Stimulated activated CD8-positive, alpha-beta memory T cell treated with anti-CD3 and anti-CD28 coated beads, Interleukin-7, amount 100 ng/mL, for 4 hours (primary cell): Measurements from ENCODE around the gene SLC25A23.
"Not testable (repeated sequence)": the region's sequence is repeated elsewhere in the genome, so short reads cannot be mapped to it uniquely, and the experiment has no call there.

Experiments
- DNase-seq, 2 donors: peaks; one replicate each; pipeline ENCODE4 v3.0.0-alpha.2; 2020; ENCODE audit warnings: low read depth in 2 of 2

The SLC25A23 gene

GRCh38 chr19:6457958-6458694, 1.5 kb downstream of the SLC25A23 start:
- DNase-seq: no peak

DNA sequence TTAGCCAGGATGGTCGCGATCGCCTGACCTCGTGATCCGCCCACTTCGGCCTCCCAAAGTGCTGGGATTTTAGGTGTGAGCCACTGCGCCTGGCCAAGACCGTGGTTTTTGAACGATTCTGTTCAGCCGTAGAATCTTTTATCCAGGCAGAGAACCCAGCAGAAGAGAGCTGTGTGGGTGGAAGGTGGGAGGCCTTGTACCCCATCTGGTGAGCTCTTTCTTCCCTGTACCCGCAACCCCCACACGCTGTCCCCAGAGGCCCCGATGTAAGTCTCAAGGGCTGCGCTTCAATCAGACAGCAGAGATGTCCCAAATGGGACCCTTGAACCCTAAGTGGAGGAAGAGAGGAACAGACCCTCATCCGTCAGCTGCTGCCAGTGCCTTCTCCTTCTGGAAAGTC, 3.7 kb downstream of the SLC25A23 start:
- no peak for DNase-seq

DNA sequence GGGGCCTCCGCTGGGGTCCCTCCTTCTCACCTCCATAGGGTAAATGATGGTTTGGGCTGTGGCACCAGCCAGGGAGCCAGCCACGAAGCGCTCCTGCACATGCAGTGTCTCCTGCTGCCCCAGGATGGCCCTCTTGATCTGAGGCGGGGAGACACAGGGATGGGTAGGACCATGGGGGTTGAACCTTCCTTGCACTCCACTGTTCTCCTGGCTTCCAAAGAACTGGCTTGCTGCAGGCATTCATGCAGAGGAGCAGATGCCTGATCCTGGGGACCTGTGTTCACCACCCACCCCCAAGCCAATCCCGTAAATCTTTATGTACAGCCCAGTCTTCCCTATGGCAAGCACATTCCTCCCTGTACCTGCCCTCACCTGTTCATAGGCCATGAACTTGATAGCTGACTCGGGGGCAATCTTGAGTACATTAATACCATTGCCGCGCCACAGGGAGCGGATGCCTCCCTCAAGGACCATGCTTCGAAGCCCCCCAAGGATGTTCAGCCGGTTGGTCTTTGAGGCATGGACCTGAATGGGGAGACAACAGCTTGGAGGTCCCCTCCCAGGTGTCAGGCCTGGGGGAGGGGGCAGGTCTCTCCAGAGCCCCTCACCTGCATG, 5.5 kb downstream of the SLC25A23 start:
- DNase-seq: no peak

GRCh38 chr19:6452899-6453298, 6.7 kb downstream of the SLC25A23 start:
- no peak for DNase-seq

DNA sequence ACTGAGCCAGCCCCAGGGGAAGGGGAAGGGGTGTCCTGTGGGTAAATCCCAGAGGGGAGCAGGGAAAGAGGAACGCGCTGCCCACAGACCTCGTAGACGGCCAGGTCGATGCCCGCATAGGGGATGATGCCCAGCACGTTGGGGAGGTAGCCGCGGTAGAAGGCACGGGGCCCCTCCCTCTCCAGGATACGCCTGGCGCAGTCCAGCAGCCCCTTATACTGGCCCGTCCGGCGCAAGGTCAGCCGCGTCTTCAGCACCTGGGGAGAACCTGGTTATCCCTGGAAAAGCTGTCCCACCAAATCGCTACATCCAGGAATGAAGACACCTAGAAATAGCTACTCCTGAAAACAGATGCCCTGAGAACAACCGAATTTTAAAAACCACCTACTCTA, 7.4 kb downstream of the SLC25A23 start:
- no peak for DNase-seq

DNA sequence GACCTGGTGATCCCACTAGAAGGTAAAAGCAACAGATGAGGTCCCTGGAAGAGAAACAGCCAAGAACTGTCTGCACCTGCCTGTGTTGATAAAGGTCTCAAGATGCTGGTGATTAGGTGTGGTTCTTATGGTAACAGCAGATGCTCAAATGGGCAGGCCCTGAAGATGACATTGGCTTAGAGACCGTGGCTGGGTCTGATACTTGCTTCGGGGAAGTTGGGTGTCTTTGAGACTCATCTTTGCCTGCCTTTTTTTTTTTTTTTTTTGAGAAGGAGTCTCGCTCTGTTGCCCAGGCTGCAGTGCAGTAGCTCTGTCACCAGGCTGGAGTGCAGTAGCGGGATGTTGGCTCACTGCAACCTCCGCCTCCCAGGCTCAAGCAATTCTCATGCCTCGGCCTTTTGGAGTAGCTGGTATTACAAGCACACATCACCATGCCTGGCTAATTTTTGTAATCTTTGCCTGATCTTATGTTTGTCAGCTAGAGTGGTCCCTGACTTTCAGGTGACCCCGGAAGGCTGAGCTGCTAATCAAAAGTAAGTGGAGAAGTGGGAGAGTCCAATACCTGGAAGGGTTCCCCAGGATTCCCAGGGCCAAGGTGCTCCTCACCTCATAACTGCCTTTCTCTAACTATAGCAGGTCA, 7.9 kb downstream of the SLC25A23 start:
- no peak for DNase-seq

DNA sequence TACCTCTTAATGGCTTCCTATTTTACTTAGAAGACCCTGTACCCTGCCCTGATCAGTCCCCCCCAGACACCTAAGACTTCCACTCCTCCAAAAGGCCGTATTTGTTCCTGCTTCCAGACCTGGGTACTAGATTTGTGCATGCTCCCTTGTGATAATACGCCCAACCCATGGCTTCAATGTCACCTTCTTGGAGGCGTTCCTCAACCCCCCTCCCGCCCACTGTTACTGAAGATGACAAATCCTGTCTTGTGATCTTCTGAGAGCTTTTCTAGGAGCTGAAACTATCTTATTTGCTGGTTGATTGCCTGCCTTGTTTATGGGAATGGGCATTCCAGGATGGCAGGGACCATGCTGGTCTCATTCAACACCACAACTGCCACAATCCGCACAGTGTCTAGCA, 9.4 kb downstream of the SLC25A23 start:
- no peak for DNase-seq

DNA sequence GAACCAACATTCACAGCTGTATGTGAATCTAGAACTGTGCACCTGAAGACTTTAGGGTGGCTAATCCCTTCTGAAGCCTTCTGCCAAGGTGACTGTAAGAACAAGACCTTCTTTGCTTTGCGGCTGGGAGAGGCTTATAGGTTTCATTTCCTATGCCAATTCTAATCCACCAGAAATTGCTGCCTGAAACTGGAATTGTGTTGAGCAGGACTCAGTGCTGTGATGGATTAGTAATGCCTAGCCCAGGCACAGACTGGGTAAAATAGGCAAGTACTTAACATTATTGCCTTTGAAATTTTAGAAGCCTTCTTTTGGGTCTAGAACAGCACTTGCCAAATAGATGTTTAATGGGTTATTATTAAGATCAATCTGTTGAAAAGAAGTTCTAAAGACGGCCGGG, 11.5 kb downstream of the SLC25A23 start:
- DNase-seq: no peak

- DNase-seq: no peak
Observed at GRCh38 chr19:6446452-6446851, 13.1 kb downstream of the SLC25A23 start.

- DNase-seq: no peak
Observed at GRCh38 chr19:6443986-6444385, 15.6 kb downstream of the SLC25A23 start.

- DNase-seq: no peak
Observed at GRCh38 chr19:6442087-6442688, 17.4 kb downstream of the SLC25A23 start.

- DNase-seq: no peak
Observed at GRCh38 chr19:6440905-6441304, 18.7 kb downstream of the SLC25A23 start.

DNA sequence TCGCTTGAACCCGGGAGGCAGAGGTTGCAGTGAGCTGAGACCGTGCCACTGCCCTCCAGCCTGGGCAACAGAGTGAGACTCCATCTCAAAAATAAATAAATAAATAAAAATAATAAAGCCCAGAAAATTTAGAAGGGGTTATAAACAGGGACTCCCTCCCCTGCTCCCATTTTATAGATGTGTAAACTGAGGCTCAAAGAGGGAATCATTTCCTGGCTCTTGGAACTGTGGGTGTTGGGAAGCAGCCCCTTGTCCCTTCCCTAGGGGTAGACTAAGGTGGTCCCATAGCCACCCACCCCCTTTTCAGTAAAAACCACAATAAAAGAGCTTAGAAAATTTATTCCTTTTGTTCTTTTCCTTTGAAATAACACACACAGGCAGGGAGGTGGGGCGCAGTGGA, 19.8 kb downstream of the SLC25A23 start:
- DNase-seq: no peak

DNA sequence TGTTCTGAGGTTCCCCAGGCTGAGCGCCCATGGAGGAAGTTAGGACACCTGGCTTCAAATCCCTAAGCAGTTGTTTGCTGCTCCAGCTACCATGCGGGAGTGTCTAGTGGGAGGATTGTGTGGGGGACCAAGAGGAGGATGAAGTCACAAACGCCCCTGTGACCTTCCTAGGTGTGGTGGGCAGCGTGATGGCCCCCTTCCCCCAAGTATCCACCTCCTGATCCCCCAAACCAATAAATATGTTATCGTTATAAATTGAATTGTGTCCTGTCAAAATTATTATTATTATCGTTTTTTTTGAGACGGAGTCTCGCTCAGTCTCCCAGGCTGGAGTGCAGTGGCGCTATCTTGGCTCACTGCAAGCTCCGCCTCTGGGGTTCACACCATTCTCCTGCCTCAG, 25.9 kb downstream of the SLC25A23 start, which contains the start of gene SLC25A41:
SLC25A41 (minus strand) TSS at position 101 of the 400 bp plus-strand sequence; CDS start at position 31, 70 bp downstream.
- no peak for DNase-seq

GRCh38 chr19:6433165-6433564, 26.4 kb downstream of the SLC25A23 start:
- DNase-seq: no peak

DNA sequence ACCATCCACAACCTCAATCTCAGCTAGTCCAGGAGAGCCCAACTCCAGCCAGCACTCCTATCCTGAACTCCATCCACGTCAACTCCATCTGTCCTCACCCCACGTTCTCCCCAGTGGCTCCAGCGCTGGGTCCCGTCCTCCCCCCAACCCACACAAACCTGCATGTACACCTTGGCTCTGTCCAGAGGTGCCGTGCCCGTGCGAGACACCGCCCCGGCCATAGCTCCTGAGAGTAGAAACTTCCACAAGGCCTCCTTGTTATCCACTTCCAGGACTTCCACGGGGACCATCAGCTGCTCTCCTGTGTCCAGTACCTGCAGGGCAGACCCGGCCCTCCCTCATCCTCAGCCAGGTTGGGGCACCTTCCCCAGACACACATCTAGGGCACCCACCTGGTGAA, 27.7 kb downstream of the SLC25A23 start:
- DNase-seq: no peak

GRCh38 chr19:6429419-6430221, 30.0 kb downstream of the SLC25A23 start:
- DNase-seq: no peak

GRCh38 chr19:6428692-6429418, 30.7 kb downstream of the SLC25A23 start:
- not testable (repeated sequence) for DNase-seq

- DNase-seq: no peak
Observed at GRCh38 chr19:6427131-6427530, 32.5 kb downstream of the SLC25A23 start.

- DNase-seq: no peak
Observed at GRCh38 chr19:6425732-6426620, 33.6 kb downstream of the SLC25A23 start.
